Brain microvascular endothelial cell (primary cell): ENCODE measurements around the gene ARHGAP24.

Experiments
- DNase-seq: peaks from one replicate; pipeline ENCODE4 v3.0.0-alpha.2; 2020
- H3K27ac ChIP-seq: fragments of 250-450 bp; sonication (Bioruptor Pico); 2 replicates; pipeline ENCODE4 v1.5.1; 2020; ENCODE audit warnings: mild to moderate bottlenecking, moderate library complexity
- H3K27me3 ChIP-seq: fragments of 250-450 bp; sonication (Bioruptor Pico); replicated peaks from 2 replicates; pipeline ENCODE4 v1.5.1; 2020; ENCODE audit warnings: mild to moderate bottlenecking
- H3K36me3 ChIP-seq: fragments of 250-450 bp; sonication (Bioruptor Pico); replicated peaks from 2 replicates; pipeline ENCODE4 v1.5.1; 2020; ENCODE audit warnings: mild to moderate bottlenecking
- H3K4me3 ChIP-seq: 2 replicates; pipeline ENCODE4 v1.5.1; 2011; ENCODE audit warnings: low read depth, mild to moderate bottlenecking, control low read depth, low read length, moderate library complexity
- in situ Hi-C: cut with HindIII; loops from 2 replicates; pipeline ENCODE4 v1.10.0; 2017; ENCODE audit warnings: low sequenced_read_pairs, low pct_ligation_motif_present
- TF ChIP-seq, protein P1 (sequence below): IDR thresholded peaks from 2 replicates; pipeline ENCODE4 v1.5.1; 2011; ENCODE audit warnings: low read depth, mild to moderate bottlenecking, moderate library complexity, low read length, control low read depth, inconsistent platforms; ENCODE audit errors: missing control alignments

The ARHGAP24 gene

DNA sequence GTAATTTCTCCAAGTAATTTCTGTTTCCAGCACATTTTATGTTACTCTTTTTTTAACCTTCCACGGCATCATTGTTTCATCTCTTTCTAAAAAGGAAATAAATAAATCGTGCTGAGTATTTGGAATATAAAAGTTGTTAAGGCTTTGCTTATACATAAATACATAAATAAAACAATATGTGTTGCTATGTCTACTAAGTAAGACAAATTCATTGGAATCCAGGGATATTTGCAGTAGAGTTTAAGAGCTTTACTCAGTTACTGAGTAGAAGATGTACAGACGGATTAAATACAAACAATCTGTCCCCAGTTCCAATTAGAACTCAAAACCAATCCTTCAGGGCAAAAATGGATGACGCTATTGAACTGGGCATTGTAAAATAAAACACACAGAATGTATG lies 1.4 kb downstream of the ARHGAP24 start:
- peaks cover 8% of the 10 kb centered on the region for H3K27me3 ChIP-seq
- H3K4me3 ChIP-seq = no peak overlapping the region
- in situ Hi-C loops = no loop called here
- no peak overlapping the region for H3K27ac ChIP-seq
- DNase-seq = no peak
- H3K36me3 ChIP-seq = no peaks in the 10 kb centered on the region
- TF ChIP-seq, protein P1, sequence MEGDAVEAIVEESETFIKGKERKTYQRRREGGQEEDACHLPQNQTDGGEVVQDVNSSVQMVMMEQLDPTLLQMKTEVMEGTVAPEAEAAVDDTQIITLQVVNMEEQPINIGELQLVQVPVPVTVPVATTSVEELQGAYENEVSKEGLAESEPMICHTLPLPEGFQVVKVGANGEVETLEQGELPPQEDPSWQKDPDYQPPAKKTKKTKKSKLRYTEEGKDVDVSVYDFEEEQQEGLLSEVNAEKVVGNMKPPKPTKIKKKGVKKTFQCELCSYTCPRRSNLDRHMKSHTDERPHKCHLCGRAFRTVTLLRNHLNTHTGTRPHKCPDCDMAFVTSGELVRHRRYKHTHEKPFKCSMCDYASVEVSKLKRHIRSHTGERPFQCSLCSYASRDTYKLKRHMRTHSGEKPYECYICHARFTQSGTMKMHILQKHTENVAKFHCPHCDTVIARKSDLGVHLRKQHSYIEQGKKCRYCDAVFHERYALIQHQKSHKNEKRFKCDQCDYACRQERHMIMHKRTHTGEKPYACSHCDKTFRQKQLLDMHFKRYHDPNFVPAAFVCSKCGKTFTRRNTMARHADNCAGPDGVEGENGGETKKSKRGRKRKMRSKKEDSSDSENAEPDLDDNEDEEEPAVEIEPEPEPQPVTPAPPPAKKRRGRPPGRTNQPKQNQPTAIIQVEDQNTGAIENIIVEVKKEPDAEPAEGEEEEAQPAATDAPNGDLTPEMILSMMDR = no peak

GRCh38 chr4:85477534-85477933 lies 2.6 kb downstream of the ARHGAP24 start:
- in situ Hi-C loops = no loop called here
- Histone ChIP-seq H3K36me3 (no peaks in the 10 kb centered on the region), H3K27me3 (peaks cover 8% of the 10 kb centered on the region), H3K27ac (no peak overlapping the region), H3K4me3 (no peak overlapping the region)
- TF ChIP-seq, protein P1 = no peak
- no peak for DNase-seq

- Histone ChIP-seq H3K27me3 (peaks cover 8% of the 10 kb centered on the region), H3K4me3 (no peak overlapping the region), H3K36me3 (no peaks in the 10 kb centered on the region), H3K27ac (no peak overlapping the region)
- DNase-seq = no peak
- TF ChIP-seq, protein P1 = no peak
- in situ Hi-C loops = no loop called here
Observed at GRCh38 chr4:85478576-85478975, 3.6 kb downstream of the ARHGAP24 start.

DNA sequence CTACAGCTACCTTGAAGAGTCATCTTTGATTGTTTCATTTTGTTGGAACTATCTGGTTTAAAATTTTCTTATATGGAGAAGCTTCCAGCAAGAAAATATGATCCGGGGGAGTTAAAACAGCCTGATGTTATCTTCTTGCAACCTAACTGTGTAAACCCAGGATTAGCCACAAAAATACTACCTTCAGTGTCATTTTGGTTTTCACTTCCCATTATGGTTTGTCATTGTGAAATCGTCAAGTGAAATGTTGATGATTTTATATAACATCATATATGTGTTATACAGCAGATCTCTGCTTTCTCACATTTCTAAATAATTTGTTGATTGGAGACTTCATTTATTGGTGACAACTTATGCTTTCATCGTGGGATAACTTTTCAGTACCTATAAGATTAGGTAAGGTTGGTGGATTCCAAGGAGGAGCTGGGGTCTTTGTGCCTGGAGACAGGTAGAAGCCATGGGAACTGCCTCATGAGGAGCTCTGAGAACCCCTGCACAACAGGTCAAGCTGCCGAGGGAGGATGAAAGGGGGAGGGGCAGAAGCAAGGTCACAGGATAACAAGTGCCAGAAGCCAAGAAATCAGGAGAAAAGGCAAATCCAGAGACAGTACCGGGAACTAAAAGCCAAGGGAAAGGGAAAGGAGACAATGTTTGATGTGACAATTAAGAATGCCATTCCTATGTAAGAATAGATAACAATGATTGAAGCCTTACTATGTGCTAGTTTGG lies 7.2 kb downstream of the ARHGAP24 start:
- H3K36me3 ChIP-seq = no peaks in the 10 kb centered on the region
- no peak for DNase-seq
- in situ Hi-C loops = no loop called here
- no peak overlapping the region for H3K4me3 ChIP-seq
- H3K27ac ChIP-seq = no peak overlapping the region
- H3K27me3 ChIP-seq = peaks cover 3% of the 10 kb centered on the region
- TF ChIP-seq, protein P1 = no peak

GRCh38 chr4:85486425-85487086 lies 11.6 kb downstream of the ARHGAP24 start:
- DNase-seq = no peak
- Histone ChIP-seq H3K36me3 (no peaks in the 10 kb centered on the region), H3K27me3 (no peaks in the 10 kb centered on the region), H3K4me3 (no peak overlapping the region), H3K27ac (no peak overlapping the region)
- in situ Hi-C loops = no loop called here
- TF ChIP-seq, protein P1 = no peak
